GM12878 (cell line): ENCODE results near the gene C10orf67. TPM values are rescaled to one million over a fixed set of nuclear protein-coding genes. Genes with fewer than 3 reads are reported as not detected.

ENCODE experiments used
- ATAC-seq: fragments of 200-7000 bp; cut with Tn5 transposase; 3 replicates; pipeline ENCODE4 v1.9.1; 2020; ENCODE audit warnings: mild to moderate bottlenecking, moderate library complexity
- BruUV-seq: library from RNA; stranded (reverse); fragments of 400-500 nt; replicated peaks from 2 replicates; lab custom pipeline; 2021; lab: Mats Ljungman, UMichigan
- CTCF ChIA-PET: fragments of 300-600 bp; sonication (Branson Sonifier 250); formaldehyde crosslinking; extraction: SDS; loops from one replicate; lab custom pipeline; 2021; ENCODE audit warnings: inconsistent platforms; lab: Yijun Ruan, JAX
- POLR2A ChIA-PET: fragments of 350-600 bp; formaldehyde crosslinking; extraction: SDS; loops from one replicate; lab custom pipeline; 2021; ENCODE audit warnings: inconsistent platforms; lab: Charles Lee
- RAD21 ChIA-PET: fragments of 300-600 bp; sonication (Branson Sonifier 250); formaldehyde crosslinking; loops from one replicate; lab custom pipeline; 2023; ENCODE audit warnings: antibody characterized with exemption; ENCODE audit not compliant: unreplicated experiment; lab: Charles Lee
- SMC1A ChIA-PET: fragments of 300-600 bp; sonication (Branson Sonifier 250); formaldehyde crosslinking; loops from one replicate; lab custom pipeline; 2023; ENCODE audit not compliant: unreplicated experiment, uncharacterized antibody; lab: Charles Lee
- DNase-seq: peaks from one replicate; pipeline ENCODE4 v3.0.0-alpha.2; 2011; ENCODE audit warnings: low read depth, low spot score
- FAIRE-seq: peaks from 3 replicates; lab custom pipeline; 2011; peaks lifted over from hg19 to GRCh38; lab: Jason Lieb, UNC
- H2AFZ ChIP-seq: 2 replicates; pipeline ENCODE4 v1.6.0; 2011; ENCODE audit warnings: low read depth, low read length, control low read depth; ENCODE audit not compliant: control insufficient read depth
- H3K27ac ChIP-seq: 2 replicates; pipeline ENCODE4 v1.5.1; 2011; ENCODE audit warnings: control low read depth; ENCODE audit not compliant: control insufficient read depth, insufficient read depth
- H3K27me3 ChIP-seq, 2 experiments: replicated peaks in 1 of 2; 2 replicates each; pipeline versions ENCODE4 v1.6.0 to v1.6.1; 2011; ENCODE audit warnings: low read length in 1 of 2; ENCODE audit not compliant: control insufficient read depth in 2 of 2, insufficient read depth in 2 of 2
- H3K36me3 ChIP-seq, 2 experiments: 2 replicates each; pipeline ENCODE4 v1.5.1; 2011; ENCODE audit warnings: low read length in 1 of 2; ENCODE audit not compliant: control insufficient read depth in 2 of 2, insufficient read depth in 2 of 2
- H3K4me1 ChIP-seq: 2 replicates; pipeline ENCODE4 v1.6.1; 2011; ENCODE audit warnings: mild to moderate bottlenecking, low read length, moderate library complexity, mixed read lengths; ENCODE audit not compliant: control insufficient read depth, insufficient read depth
- H3K4me2 ChIP-seq: 2 replicates; pipeline ENCODE4 v1.6.0; 2011; ENCODE audit warnings: control low read depth; ENCODE audit not compliant: control insufficient read depth, insufficient read depth
- H3K4me3 ChIP-seq: fragments of 200-600 bp; sonication (generic); 2 replicates; pipeline ENCODE4 v1.5.1; 2016
- H3K79me2 ChIP-seq: 2 replicates; pipeline ENCODE4 v1.6.0; 2011; ENCODE audit warnings: low read length; ENCODE audit not compliant: control insufficient read depth, insufficient read depth
- H3K9ac ChIP-seq: 2 replicates; pipeline ENCODE4 v1.8.0; 2011; ENCODE audit warnings: low read length, control low read depth, mixed read lengths; ENCODE audit not compliant: control insufficient read depth, insufficient read depth
- H3K9me3 ChIP-seq: replicated peaks from 3 replicates; pipeline ENCODE4 v1.5.1; 2011; ENCODE audit warnings: mild to moderate bottlenecking, low read length; ENCODE audit not compliant: control insufficient read depth, insufficient read depth
- H4K20me1 ChIP-seq: 2 replicates; pipeline ENCODE4 v1.6.0; 2011; ENCODE audit not compliant: control insufficient read depth, insufficient read depth
- ATF2 ChIP-seq: IDR thresholded peaks from 2 replicates; pipeline ENCODE4 v1.6.1; 2012; ENCODE audit warnings: low read length, inconsistent platforms
- WGBS: methylation state at CpG from one replicate; pipeline ENCODE4 v1.1.6; 2016; ENCODE audit warnings: low lambda C conversion rate; ENCODE audit not compliant: insufficient replicate concordance, insufficient coverage; ENCODE audit errors: missing lambda C conversion rate; 5-methylcytosine and 5-hydroxymethylcytosine counted together
- in situ Hi-C: fragments of 300-500 bp; cut with MboI; formaldehyde crosslinking; loops from 9 replicates; pipeline ENCODE4 v1.14.3; 2018; ENCODE audit warnings: mixed read lengths
- intact Hi-C: fragments of 100-400 bp; cut with micrococcal nuclease; formaldehyde crosslinking; loops from one replicate; pipeline ENCODE4 v1.14.2; 2022; ENCODE audit not compliant: unreplicated experiment
- polyA plus RNA-seq, 11 experiments: library from polyadenylated mRNA; depleted of rRNA in 4 of 11; unstranded in 6 of 11; stranded (reverse) in 5 of 11; fragments of >200 nt; fragmentation: Nextera tagmentation in 4 of 11; fragmentation: Illumina TruSeq in 1 of 11; extraction: Ambion mirVana in 4 of 11; extraction: Trizol in 1 of 11; gene quantifications; 1 replicate in 1 of 11; 2 replicates in 10 of 11; pipeline versions ENCODE4 v1.2.1 to v1.2.3, GENCODE V29; 2011 to 2016; ENCODE audit warnings: inconsistent platforms in 2 of 11, missing spikeins in 2 of 11, low read depth in 1 of 11
- total RNA-seq, 4 experiments: library from RNA; depleted of rRNA in 3 of 4; stranded (reverse); fragments of >200 nt in 3 of 4; fragmentation: Illumina TruSeq in 1 of 4; extraction: Trizol in 1 of 4; gene quantifications; 2 replicates each; pipeline versions ENCODE4 v1.2.1 to v1.2.3, GENCODE V29; 2013 to 2021
- TF ChIP-seq, protein P1 (sequence below): fragments of 450-650 bp; IDR thresholded peaks from 2 replicates; pipeline ENCODE4 v1.6.1; 2017; ENCODE audit warnings: antibody characterized with exemption, mild to moderate bottlenecking, moderate library complexity

Gene C10orf67
- total and polyA plus RNA-seq, 10 of the 15 experiments (the other 5 are each of a cell fraction or from before 2014, with no cell fraction given), result 0.06 TPM; not detected in 9

DNA sequence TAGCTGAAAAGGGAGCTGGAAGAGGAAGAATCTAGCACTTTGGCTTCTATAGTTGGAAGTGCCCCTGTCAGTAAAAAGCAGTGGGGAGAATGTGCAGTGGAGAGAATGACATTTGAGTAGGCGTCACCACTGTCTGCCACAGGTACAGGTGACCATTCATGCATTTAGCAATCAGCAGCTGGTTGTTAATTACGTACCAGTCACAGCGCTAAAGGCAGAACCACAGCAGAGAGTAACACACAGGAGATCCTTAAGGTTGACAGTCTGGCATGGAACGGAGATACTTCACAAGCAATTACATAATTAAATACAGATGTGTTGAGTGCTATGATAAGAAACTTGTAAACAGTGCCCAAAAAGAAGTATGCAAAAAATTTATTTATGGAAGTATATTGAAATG lies 24.8 kb downstream of the C10orf67 start:
- Histone ChIP-seq H3K79me2 (no peaks in the 10 kb centered on the region), H2AFZ (no peak overlapping the region), H3K9ac (no peak overlapping the region), H3K4me2 (no peak overlapping the region), H3K4me3 (no peak overlapping the region), H3K27me3 (no peaks in the 10 kb centered on the region; a peak in 1 of 4 replicates), H3K27ac (no peak overlapping the region), H3K36me3 (no peaks in the 10 kb centered on the region), H4K20me1 (no peaks in the 10 kb centered on the region), H3K9me3 (no peaks in the 10 kb centered on the region; the same call in 2 of the 3 replicates), H3K4me1 (no peaks in the 10 kb centered on the region)
- ChIA-PET POLR2A (no interaction called here), SMC1A (no interaction called here), CTCF (no interaction called here), RAD21 (no interaction called here)
- ATAC-seq (no peak), DNase-seq (no peak), FAIRE-seq (no peak)
- BruUV-seq, result no TSS peak
- 15% methylated on average over 4 of the region's 4 CpGs for WGBS
- intact Hi-C loops, result loop anchor here (10.0 kb wide), 1 partner anchor 875 kb away; no protein-coding TSS in a partner anchor
- in situ Hi-C loops, result loop anchor here (5.0 kb wide), 2 partner anchors 212 to 377 kb away; no protein-coding TSS in a partner anchor
- no peak for TF ChIP-seq ATF2
- TF ChIP-seq, protein P1, sequence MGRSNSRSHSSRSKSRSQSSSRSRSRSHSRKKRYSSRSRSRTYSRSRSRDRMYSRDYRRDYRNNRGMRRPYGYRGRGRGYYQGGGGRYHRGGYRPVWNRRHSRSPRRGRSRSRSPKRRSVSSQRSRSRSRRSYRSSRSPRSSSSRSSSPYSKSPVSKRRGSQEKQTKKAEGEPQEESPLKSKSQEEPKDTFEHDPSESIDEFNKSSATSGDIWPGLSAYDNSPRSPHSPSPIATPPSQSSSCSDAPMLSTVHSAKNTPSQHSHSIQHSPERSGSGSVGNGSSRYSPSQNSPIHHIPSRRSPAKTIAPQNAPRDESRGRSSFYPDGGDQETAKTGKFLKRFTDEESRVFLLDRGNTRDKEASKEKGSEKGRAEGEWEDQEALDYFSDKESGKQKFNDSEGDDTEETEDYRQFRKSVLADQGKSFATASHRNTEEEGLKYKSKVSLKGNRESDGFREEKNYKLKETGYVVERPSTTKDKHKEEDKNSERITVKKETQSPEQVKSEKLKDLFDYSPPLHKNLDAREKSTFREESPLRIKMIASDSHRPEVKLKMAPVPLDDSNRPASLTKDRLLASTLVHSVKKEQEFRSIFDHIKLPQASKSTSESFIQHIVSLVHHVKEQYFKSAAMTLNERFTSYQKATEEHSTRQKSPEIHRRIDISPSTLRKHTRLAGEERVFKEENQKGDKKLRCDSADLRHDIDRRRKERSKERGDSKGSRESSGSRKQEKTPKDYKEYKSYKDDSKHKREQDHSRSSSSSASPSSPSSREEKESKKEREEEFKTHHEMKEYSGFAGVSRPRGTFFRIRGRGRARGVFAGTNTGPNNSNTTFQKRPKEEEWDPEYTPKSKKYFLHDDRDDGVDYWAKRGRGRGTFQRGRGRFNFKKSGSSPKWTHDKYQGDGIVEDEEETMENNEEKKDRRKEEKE, result no peak
